CD1c-positive myeloid dendritic cell (primary cell): ENCODE results near the gene PLPPR4.
"Not testable (repeated sequence)": the region's sequence is repeated elsewhere in the genome, so short reads cannot be mapped to it uniquely, and the experiment has no call there.

Experiments
- DNase-seq: peaks from one replicate; pipeline ENCODE4 v3.0.0-alpha.2; 2016; ENCODE audit errors: extremely low spot score

The PLPPR4 gene

DNA sequence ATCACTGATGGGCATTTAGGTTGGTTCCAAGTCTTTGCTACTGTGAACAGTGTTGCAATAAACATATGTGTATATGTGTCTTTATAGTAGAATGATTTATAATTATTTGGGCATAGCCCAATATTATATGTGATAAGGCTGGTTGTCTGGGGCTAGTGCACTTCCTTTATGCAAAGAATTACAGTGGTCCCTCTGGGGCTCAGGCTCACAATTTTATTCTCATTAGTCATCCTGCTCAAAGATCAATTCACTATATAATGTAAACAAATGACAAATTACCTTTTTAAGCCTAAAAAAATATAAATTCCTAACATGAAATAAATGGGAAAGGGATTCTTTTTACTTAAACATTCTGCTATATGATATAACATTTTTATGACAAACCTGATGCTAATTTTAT, 5.0 kb downstream of the PLPPR4 start:
- no peak for DNase-seq

DNA sequence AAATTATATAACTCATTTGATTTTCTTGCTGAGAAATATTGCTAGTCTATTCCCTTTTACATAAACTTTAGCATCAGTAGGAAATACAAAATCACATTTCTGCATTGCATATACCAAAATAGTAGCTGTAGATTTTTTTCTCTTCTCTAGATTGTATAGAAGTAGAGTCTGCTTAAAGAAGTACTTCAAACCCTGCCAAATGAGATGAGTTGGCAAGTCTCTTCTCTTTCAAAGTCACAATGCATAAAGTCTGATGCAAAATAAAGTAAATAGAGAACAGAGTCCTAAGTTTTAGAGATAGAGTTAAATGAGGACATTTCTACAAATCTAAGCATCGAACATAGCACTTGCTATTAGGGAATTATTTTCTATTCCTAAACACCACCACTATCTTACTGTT, 6.4 kb downstream of the PLPPR4 start:
- DNase-seq: no peak

DNA sequence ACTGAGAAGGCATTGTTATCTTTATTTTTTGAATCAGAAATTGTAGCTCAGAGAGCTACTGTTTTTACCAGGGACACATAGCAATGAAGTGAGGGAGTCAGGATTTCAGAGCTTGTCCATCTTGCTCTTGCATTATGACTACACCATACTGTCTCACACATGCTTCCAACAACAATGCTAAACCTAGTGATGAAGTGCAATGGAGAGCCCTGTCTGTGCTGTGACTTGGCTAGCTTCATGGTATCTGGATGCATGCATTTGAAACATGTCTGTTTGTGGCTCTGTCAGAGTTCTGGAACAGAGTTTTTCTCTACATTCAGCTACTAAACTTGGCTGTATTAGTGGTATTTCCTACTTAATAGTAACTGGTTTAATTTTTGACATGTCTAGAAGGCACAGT, 7.0 kb downstream of the PLPPR4 start:
- no peak for DNase-seq

DNA sequence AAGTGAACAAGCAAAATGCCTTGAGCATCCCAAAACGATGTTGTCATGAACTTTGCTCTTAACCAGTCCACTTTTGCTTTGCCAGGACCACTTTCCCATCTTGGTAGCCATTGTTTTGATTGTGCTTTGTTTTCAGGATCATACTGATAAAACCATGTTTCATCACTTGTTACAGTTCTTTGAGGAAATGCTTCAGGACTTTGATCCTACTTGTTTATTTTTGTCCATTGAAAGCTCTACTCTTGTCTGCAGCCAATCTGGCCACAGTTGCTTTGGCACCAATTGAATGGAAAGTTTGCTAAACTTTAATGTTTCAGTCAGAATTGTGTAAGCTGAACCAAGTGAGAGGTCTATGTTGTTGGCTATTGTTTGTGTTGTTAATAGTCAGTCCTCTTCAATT, 12.8 kb downstream of the PLPPR4 start:
- DNase-seq: no peak

DNA sequence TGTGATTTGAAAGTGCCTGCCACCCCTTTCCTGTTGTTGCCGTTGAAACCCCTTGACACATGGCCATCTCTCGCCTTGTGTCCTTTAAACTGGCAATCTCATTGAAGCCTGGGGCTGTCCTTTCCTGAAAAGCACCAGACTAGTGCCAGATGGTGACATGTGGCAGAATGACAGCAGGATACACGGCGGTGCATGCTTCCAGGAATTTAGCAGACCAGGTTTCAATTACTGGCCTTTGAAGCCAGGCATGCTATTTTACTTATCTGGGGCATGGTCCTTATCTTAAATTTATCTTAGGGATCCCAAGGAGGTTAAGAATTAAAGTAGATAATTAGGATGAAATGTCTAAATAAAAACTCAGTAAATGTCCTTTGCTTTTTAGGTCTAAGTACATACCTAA, 15.2 kb downstream of the PLPPR4 start:
- DNase-seq: no peak

DNA sequence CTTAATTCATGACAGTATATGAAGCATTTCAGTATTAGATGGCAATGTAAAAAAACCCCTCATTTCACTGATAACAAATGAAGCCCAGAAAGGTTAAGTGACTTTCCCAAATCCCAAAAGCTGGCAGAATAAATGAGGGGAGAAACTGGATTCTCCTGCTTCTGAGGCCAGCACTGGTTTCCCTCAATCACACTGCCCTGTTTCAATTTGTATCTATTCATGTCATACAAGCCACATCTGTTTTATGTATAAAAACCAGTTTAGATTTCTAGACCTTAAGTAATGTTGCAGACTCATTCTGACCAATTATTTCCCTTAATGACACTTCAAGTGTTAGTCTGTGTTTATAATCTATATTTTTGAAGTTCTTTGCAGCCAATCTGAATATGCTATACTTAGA, 16.8 kb downstream of the PLPPR4 start:
- no peak for DNase-seq

DNA sequence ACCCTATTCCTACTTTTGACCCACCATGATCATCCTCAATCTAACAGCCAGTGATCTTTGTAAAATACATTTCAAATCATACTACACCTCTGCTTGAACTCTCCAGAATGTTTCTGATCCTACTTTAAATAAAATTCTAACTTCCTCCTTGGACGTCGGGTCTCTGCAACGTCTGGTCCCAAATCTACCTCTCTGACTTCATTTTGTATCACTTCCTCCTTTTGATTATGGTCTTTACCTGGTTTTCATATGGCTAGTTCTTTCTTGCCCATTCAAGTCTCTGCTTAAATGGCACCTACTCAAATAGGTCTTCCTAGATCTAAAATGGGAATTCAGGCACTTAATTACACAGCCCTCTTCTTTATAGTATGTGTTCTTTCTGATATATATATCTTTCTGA, 18.2 kb downstream of the PLPPR4 start:
- DNase-seq: no peak

DNA sequence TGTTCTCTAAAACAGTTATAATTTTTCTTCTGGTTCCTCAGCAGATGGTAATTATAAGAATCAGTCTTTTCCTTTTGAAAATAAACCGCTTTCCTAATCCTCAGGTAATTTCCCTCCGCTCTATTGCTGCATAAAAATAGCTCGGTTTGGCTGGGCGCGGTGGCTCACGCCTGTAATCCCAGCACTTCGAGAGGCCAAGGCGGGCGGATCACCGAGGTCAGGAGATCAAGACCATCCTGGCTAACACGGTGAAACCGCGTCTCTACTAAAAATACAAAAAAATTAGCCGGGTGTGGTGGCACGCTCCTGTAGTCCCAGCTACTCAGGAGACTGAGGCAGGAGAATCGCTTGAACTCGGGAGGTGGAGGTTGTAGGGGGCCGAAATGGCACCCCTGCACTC, 19.2 kb downstream of the PLPPR4 start:
- not testable (repeated sequence) for DNase-seq

DNA sequence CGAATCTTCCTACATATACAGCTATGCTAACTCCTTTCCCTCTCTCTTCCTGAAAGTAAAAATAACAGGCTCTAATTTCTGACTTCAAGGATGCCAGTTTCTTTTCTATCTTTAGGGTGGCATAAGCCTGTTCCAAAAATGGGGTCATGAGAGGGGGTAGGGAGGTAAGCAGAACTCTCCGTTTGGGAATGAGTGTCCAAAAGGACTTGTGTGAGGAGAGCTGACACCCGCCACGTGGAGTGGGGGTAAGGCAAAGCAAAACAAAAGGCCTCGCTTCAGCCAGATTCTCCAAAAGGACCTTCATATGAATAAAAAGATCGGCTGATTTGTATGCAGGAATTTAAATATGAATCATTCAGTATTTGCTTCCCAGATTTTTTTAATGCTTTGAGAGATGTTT, 28.6 kb downstream of the PLPPR4 start:
- no peak for DNase-seq

DNA sequence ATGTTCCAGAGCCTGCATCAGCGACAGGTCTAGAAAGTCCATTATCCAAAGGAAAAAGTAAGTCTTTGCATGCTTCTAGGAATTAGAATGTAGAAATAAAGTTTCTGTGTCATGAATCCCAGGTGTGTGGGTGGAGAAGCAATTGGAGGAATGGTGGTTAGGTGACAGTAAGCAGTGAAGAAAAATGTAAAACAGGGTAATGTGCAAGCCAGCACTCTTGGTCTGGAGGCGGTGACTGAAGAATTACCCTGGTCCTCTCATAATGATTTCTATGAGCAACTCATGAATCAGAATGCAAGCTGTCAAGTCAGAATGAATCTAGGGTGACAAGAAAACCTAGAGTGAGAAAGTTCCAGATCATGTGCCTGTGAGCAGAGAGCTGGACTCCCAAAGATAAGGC, 33.6 kb downstream of the PLPPR4 start:
- no peak for DNase-seq

DNA sequence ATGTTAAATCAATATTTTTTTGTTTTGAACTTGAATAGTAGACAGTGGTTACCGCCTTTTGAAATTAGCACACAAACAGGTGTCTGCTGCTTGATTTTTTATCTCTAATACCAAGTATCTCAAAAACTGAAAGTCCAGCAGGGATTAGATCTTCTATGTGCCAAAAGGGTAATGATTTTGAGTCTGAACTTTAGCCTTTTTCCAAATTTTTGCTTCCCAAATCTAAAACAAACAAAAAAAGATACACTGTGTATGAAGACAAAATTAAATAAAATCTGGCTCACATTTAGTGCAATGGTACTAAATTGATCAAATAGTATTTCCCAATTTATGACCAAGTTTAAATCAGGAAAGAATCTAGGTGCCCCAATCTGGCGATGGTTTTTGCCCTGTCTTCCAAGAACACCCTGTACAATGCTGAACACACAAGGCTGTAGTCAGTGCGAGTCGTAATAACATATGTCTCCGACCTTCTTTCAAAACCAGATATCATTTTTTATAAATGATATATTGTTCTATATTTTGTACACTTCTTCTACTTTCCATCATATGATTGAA, 40.5 kb downstream of the PLPPR4 start:
- DNase-seq: no peak

DNA sequence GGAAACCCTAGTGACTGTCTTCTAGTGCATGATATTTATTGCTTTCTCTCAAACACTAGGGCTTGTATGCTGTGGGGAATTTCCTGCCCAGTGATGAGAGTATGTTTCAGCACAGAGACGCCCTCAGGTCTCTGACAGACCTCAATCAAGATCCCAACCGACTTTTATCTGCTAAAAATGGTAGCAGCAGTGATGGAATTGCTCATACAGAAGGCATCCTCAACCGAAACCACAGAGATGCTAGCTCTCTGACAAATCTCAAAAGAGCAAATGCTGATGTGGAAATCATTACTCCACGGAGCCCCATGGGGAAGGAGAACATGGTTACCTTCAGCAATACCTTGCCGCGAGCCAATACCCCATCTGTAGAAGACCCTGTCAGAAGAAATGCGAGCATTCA, 41.3 kb downstream of the PLPPR4 start:
- DNase-seq: no peak

DNA sequence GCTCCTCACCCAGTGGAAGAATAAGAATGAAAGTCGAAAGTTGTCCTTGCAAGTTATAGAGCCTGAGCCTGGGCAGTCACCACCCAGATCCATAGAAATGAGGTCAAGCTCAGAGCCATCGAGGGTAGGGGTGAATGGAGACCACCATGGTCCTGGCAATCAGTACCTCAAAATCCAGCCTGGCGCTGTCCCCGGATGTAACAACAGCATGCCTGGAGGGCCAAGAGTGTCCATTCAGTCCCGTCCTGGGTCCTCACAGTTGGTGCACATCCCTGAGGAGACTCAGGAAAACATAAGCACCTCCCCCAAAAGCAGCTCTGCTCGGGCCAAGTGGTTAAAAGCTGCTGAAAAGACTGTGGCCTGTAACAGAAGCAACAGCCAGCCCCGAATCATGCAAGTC, 41.8 kb downstream of the PLPPR4 start:
- DNase-seq: no peak

DNA sequence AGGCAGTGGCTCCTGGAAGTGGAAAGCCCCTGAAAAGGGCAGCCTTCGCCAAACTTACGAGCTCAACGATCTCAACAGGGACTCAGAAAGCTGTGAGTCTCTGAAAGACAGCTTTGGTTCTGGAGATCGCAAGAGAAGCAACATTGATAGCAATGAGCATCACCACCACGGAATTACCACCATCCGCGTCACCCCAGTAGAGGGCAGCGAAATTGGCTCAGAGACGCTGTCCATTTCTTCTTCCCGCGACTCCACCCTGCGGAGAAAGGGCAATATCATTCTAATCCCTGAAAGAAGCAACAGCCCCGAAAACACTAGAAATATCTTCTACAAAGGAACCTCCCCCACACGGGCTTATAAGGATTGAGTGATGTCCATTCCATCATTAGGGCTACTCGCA, 42.4 kb downstream of the PLPPR4 start:
- no peak for DNase-seq

DNA sequence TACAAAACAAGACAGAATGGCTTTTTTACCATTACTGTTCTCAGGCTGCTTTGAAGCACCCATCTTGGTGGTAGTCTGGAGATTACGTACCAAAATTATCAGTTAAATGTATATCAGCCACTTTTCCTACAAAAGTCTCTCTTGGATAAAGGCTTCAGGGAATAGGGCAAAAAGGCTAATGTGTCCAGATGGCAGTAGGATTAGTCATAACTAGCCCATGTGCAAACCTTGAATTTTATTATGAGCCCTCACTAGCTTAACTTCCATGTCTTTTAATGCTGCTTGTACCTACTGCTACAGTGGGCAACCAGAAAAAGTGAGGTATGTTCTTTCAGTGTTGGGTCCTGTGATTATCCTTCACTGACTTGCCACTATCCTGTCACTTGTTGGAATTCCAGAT, 51.0 kb downstream of the PLPPR4 start:
- no peak for DNase-seq

DNA sequence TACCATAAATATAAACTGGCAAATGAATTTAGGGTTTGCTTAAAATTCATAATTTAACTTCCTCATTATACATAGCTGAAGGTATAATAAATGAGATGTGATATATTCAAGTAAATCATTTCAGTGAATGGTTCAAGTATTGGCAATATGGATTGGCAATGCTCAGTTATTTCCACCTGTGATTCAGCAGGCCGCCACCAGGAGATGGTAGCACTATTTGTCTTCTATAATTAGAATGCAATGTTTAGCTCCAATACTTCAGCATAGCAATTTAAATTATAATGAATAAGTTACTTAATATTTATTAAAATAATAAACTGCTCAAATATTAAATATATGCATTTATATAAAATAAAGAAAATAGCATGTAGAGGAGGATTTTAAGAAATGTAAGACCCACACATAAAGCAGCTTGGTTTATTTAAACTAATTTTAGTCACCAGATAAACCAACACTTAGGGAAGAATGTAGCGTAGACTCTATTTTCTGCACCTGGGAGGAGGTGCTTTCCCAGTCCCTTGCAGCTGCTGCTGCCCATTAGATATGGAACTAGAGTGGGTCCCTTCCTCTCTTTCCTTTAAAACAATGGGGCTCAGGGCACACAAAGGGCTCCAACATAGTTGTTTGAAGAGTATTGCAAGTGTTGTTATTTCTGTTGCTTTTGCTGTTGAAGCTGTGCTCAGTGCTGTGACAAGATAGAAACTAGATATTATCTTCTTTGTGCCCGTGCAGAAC, 62.1 kb downstream of the PLPPR4 start:
- DNase-seq: no peak

DNA sequence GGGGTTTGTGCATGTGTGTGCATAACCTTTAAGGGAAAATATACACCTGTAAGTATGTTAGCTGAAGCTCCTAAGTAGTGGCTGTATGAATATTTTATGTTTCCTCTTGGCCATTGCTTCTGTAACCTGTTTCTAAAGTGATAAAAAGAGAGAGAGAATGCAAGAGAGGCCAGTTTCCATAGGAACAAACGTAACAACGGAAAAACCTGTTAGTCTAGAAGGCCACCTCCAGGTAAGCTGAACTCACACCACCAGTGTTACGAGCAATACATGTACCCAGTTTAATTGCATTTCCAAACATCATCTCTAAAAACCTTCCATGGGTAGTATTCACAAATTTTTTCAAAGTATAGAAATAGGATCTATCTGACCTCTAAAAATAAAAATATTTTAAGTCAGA, 63.1 kb downstream of the PLPPR4 start:
- DNase-seq: no peak

DNA sequence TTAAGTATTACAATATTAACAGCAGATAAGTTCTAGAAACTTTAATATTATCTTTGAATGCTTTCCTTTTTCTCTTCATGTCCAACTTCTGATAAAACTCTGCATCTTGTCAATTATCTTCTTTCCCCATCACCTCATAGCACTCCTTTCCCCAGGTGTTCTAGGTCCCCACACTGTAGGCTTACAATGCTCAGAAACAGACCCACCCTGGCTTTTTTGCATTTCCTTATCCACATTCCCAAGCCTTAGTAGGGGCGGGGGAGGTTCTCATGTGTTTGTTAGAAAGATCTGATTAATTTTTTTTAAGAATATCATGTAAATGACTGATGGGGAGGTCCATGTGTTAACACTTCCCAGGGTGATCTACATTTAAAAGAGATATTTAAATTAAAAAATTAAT, 63.9 kb downstream of the PLPPR4 start:
- DNase-seq: no peak

DNA sequence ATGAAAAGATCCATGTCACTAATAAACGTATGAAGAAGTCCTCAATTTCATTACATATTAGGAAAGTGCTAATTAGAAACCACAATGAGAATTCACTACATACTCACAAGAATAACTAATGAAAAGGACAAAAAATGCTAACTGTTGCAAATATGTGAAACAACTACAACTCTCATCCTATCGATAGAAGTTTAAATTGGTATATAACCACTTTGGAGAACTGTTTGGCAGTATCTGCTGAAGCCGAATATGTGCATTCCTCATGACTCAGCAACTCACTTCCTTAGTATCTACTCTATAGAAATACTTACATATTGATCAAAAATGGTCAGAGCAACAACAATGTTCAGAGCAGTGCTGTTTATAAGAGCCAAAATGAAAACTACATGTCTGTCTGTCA, 66.8 kb downstream of the PLPPR4 start:
- no peak for DNase-seq

DNA sequence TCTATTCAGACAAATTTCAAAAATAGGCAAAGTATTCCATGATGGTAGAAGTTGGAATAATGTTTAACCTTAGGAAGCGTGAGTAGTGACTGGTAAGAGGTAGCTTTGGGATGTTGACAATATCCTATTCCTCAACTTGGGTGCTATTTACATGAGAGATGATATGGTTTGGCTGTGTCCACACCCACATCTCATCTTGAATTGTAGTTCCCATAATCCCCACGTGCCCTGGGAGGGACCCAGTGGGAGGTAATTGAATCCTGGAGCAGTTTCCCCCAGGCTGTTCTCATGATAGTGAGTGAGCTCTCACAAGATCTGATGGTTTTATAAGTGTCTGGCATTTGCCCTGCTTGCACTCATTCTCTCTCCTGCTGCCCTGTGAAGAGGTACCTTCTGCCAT, 67.3 kb downstream of the PLPPR4 start:
- no peak for DNase-seq

DNA sequence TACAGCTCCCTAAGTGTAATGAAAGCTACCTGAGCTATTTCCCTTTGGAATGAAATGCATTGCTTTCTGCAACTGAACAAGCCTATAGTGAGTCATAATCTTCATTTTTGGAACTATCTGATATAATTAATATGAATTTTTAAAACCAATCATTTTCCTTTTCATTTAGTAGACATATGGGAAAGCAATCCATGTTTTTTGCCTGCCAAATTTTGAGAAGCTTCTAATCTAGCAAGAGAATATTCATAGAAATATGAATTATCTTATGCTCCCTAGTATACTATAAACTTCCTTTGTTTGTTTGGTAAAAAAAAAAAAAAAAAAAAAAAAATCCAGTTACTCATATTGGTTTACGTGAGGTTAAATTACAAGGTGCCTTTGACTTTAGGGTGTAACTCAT, 68.3 kb downstream of the PLPPR4 start:
- no peak for DNase-seq

DNA sequence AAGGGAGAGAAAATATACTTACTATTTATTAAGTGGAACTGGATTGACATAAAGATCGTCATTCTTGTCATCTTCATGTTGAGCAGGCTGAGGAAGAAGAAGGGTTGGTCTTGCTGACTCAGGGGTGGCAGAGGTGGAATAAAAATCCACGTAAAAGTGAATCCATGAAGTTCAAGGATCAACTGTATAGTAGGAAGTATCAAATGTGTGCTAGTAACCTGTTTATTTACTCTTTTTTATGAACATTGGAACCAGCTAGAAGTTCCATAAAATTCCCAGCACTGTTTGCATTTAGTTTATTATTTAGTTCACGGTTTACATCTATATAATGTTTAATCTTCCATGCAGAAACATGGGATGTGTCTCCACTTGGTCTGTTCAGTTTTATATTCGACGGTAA, 70.7 kb downstream of the PLPPR4 start:
- no peak for DNase-seq

DNA sequence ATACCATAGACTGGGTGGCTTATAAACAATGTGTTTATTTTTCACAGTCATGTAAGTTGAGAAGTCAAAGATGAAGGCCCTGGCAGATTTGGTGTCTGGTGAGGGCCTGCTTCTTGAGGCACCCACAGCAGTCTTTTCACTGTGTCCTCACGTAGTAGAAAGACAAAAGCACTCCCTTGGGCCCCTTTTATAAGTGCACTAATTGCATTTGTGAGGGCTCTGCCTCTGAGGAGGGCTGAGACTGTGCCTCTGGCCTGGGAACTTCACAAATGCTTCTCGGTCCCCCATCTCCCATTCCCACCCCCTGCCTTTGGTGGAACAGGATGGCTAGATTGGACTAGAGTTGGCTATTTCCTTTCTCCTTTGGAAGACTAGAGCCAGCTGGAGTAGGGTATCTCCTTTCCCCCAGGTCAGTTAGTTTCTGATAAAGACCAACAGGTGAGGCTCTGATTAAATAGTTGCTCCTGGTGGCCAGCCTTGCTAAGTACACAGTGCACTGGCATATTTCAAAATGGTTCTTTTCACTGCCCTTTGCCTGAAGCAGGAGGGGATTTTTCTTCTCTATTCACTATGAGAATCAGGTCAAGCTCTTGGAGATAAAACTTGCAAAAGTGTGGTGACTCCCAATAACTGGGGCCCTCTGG, 82.9 kb downstream of the PLPPR4 start:
- no peak for DNase-seq
